RWPE1 (cell line): ENCODE measurements around the gene CLEC20A.

Experiments
- CTCF ChIA-PET: fragments of 350-600 bp; sonication (Branson Sonifier 250); formaldehyde crosslinking; extraction: SDS; loops from one replicate; lab custom pipeline; 2021; lab: Yijun Ruan, JAX
- POLR2A ChIA-PET: fragments of 400-600 bp; formaldehyde crosslinking; extraction: SDS; loops from one replicate; lab custom pipeline; 2020; ENCODE audit warnings: antibody characterized with exemption; ENCODE audit not compliant: low non-redundant PET; lab: Yijun Ruan, JAX
- DNase-seq: peaks from one replicate; pipeline ENCODE4 v3.0.0; 2012; ENCODE audit warnings: low spot score
- H3K27ac ChIP-seq: fragments of 450-650 bp; 2 replicates; pipeline ENCODE4 v1.5.1; 2017
- TF ChIP-seq, protein P1 (sequence below): fragments of 450-650 bp; conservative IDR thresholded peaks from 2 replicates; pipeline ENCODE4 v1.5.1; 2017; ENCODE audit warnings: low read depth, mild to moderate bottlenecking

The CLEC20A gene

GRCh38 chr1:178536329-178536728 is 39.6 kb upstream of the CLEC20A start:
- DNase-seq: no peak
- CTCF ChIA-PET: interaction anchor here (0.6 to 1.3 kb wide), 2 partner anchors 237 to 466 kb away, joined by 3 to 5 read pairs; no protein-coding TSS in a partner anchor
- TF ChIP-seq, protein P1, sequence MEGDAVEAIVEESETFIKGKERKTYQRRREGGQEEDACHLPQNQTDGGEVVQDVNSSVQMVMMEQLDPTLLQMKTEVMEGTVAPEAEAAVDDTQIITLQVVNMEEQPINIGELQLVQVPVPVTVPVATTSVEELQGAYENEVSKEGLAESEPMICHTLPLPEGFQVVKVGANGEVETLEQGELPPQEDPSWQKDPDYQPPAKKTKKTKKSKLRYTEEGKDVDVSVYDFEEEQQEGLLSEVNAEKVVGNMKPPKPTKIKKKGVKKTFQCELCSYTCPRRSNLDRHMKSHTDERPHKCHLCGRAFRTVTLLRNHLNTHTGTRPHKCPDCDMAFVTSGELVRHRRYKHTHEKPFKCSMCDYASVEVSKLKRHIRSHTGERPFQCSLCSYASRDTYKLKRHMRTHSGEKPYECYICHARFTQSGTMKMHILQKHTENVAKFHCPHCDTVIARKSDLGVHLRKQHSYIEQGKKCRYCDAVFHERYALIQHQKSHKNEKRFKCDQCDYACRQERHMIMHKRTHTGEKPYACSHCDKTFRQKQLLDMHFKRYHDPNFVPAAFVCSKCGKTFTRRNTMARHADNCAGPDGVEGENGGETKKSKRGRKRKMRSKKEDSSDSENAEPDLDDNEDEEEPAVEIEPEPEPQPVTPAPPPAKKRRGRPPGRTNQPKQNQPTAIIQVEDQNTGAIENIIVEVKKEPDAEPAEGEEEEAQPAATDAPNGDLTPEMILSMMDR: no peak
- POLR2A ChIA-PET: no interaction called here
- H3K27ac ChIP-seq: peak overlapping the region; percentile 67

GRCh38 chr1:178534137-178534868 is 37.5 kb upstream of the CLEC20A start:
- no peak for DNase-seq
- CTCF ChIA-PET: interaction anchor here (2.6 kb wide), 1 partner anchor 468 kb away, joined by 20 read pairs; no protein-coding TSS in a partner anchor
- TF ChIP-seq, protein P1: no peak
- POLR2A ChIA-PET: no interaction called here
- H3K27ac ChIP-seq: no peak overlapping the region

GRCh38 chr1:178533121-178533946 is 36.6 kb upstream of the CLEC20A start:
- POLR2A ChIA-PET: no interaction called here
- TF ChIP-seq, protein P1: no peak
- H3K27ac ChIP-seq: no peak overlapping the region

DNA sequence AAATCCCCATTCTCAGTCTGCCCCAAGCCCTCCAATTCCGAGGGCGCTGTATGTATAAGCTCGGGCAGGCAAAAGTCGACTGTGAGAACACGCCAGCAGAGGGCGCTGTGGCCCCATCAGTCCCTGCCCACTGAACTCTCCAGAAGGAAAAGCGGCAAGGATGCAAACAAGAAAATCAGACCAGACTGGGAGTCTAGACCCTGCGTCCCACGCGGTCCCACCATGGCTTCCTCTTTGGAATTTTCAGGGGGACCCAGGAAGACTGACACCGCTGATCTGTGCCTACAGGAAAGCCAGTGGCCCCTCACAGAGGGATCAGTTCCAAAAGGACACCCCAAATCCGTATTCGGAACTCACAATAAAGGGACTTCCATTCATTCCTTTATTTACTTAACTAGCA is 35.6 kb upstream of the CLEC20A start:
- POLR2A ChIA-PET: no interaction called here
- CTCF ChIA-PET: interaction anchor here (0.5 to 2.6 kb wide), 15 partner anchors 9 to 549 kb away, joined by 3 to 20 read pairs (median 3); no protein-coding TSS in a partner anchor

More at GRCh38 chr1:178533121-178533946, 36.6 kb upstream of the CLEC20A start:
- no peak for DNase-seq
- CTCF ChIA-PET: interaction anchor here (0.6 to 2.6 kb wide), 11 partner anchors 8 to 481 kb away, joined by 3 to 20 read pairs (median 4); no protein-coding TSS in a partner anchor

GRCh38 chr1:178531887-178532286 is 35.1 kb upstream of the CLEC20A start:
- no peak for DNase-seq
- ChIA-PET CTCF (interaction anchor here (0.5 to 2.6 kb wide), 15 partner anchors 10 to 549 kb away, joined by 3 to 20 read pairs (median 3); no protein-coding TSS in a partner anchor), POLR2A (no interaction called here)
- H3K27ac ChIP-seq: no peak overlapping the region
- TF ChIP-seq, protein P1: no peak

More for the DNA sequence above, 35.6 kb upstream of the CLEC20A start:
- TF ChIP-seq, protein P1: peak; percentile 89
- DNase-seq: peak; percentile 79
- no peak overlapping the region for H3K27ac ChIP-seq

GRCh38 chr1:178530502-178530901 is 33.7 kb upstream of the CLEC20A start:
- peak overlapping the region; percentile 32; the same call in 1 of the 2 replicates for H3K27ac ChIP-seq
- peak; percentile 15 for DNase-seq
- CTCF ChIA-PET: interaction anchor here (0.5 to 1.1 kb wide), 5 partner anchors 13 to 472 kb away, joined by 3 to 5 read pairs (median 3); no protein-coding TSS in a partner anchor
- TF ChIP-seq, protein P1: no peak
- POLR2A ChIA-PET: interaction anchor here (0.5 kb wide), 1 partner anchor 591 kb away, joined by 7 read pairs; no protein-coding TSS in a partner anchor
